AG04450 (cell line): Measurements from ENCODE around the gene EBF3. TPM values are rescaled to one million over a fixed set of nuclear protein-coding genes. Genes with fewer than 3 reads are reported as not detected.

Experiments
- CTCF ChIA-PET: fragments of 300-600, 350-600 bp; formaldehyde crosslinking; extraction: SDS; loops from one replicate; lab custom pipeline; 2022; ENCODE audit warnings: antibody characterized with exemption, inconsistent platforms; lab: Charles Lee
- POLR2A ChIA-PET: fragments of 350-600 bp; formaldehyde crosslinking; extraction: SDS; loops from one replicate; lab custom pipeline; 2021; ENCODE audit warnings: antibody characterized with exemption, inconsistent platforms; lab: Yijun Ruan, JAX
- DNase-seq: peaks from one replicate; pipeline ENCODE4 v3.0.0-alpha.2; 2011; ENCODE audit warnings: low read depth, low spot score
- H3K27ac ChIP-seq: one replicate; pipeline ENCODE4 v1.5.1; 2012; ENCODE audit warnings: low read depth, low read length, control low read depth
- H3K27me3 ChIP-seq: one replicate; pipeline ENCODE4 v1.6.0; 2012; ENCODE audit warnings: low read length; ENCODE audit not compliant: control insufficient read depth, insufficient read depth
- H3K4me3 ChIP-seq: 2 replicates; pipeline ENCODE4 v1.5.1; 2011; ENCODE audit warnings: mild to moderate bottlenecking, low read depth, low read length, control low read depth
- H3K9me3 ChIP-seq: 2 replicates; pipeline ENCODE4 v1.5.1; 2012; ENCODE audit warnings: low read length; ENCODE audit not compliant: control insufficient read depth, insufficient read depth
- polyA plus RNA-seq: library from polyadenylated mRNA; depleted of rRNA; stranded (reverse); fragments of >200 nt; gene quantifications from 2 replicates; pipeline ENCODE4 v1.2.3, GENCODE V29; 2011
- TF ChIP-seq, protein P1 (sequence below): IDR thresholded peaks from 2 replicates; pipeline ENCODE4 v1.5.1; 2011; ENCODE audit warnings: low read depth, low read length, control low read depth, inconsistent platforms

EBF3 gene
- polyA plus RNA-seq, 1 experiment, result 0.01 TPM

DNA sequence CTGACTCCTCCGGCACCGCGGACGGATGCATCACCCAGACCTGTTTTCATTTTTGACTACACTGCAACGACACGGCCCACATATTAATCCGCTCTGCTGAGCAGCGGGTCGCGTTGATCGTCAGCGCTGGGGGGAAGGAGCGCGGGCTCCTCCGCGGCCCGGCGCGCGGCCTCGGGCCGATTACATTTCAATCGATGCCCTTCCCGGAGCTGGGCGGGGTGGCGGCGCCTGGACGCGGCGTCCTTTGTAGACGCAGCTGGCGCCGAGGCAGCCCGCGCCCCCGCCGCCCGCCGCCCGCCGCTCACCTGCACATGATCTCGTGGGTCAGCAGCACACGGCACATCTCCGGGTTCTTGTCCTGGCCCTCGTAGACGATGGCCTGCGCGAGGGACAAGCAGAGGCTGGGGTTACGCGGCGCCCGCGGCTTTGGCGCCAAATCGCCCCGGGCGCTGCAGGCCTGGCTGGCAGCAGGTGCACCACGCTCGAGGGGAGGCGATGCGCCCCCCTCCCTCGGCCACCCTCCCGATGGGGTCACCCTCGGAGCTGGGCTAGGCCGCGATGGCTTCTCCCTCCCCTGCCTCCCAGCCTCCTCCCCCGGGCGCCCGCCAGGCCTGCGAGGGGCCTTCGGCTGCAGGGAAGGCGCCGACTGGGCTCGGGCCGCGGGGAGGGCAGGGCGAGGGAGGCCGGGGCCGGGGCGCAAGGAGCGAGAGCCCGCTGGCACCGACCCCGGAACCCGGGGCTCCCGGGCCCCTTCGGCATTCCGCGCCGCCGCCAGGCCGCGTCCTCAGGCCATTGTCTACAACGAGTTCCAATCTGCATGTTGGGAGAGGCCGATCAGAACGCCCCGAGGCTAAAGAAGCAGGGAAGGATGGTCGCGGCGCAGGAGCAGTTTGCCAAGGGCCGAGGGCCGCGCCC, 5.2 kb downstream of the EBF3 start:
- ChIA-PET POLR2A (no interaction called here), CTCF (no interaction called here)
- Histone ChIP-seq H3K27ac (no peak overlapping the region), H3K9me3 (no peaks in the 10 kb centered on the region; the same call in 1 of the 2 replicates), H3K4me3 (no peak overlapping the region), H3K27me3 (peaks cover 65% of the 10 kb centered on the region)
- no peak for DNase-seq
- TF ChIP-seq, protein P1, sequence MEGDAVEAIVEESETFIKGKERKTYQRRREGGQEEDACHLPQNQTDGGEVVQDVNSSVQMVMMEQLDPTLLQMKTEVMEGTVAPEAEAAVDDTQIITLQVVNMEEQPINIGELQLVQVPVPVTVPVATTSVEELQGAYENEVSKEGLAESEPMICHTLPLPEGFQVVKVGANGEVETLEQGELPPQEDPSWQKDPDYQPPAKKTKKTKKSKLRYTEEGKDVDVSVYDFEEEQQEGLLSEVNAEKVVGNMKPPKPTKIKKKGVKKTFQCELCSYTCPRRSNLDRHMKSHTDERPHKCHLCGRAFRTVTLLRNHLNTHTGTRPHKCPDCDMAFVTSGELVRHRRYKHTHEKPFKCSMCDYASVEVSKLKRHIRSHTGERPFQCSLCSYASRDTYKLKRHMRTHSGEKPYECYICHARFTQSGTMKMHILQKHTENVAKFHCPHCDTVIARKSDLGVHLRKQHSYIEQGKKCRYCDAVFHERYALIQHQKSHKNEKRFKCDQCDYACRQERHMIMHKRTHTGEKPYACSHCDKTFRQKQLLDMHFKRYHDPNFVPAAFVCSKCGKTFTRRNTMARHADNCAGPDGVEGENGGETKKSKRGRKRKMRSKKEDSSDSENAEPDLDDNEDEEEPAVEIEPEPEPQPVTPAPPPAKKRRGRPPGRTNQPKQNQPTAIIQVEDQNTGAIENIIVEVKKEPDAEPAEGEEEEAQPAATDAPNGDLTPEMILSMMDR, result no peak

DNA sequence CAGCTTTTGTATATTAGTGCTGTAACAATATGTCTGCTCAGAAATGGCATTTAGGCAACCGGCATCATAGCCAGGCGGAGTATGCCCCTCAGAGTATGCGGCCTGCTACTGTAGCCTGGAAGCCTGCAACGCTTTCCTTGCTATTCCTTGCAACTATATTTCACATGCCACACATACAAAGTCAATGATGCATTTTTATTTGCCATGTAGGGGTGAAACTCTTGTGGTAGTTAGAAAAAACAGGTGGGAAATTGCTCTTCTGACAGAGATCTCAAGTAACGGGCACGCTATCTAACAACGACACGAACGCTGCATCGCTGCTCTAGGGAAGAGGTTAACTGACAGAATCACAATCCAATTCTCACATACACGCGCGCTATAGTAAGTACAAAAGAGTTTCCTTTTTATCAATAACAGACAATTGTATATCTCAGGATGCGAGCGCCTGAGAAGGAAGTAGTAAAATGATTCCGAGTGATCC, 5.9 kb downstream of the EBF3 start:
- H3K4me3 ChIP-seq, result no peak overlapping the region
- TF ChIP-seq, protein P1, result peak; percentile 15; the same call in 1 of the 2 replicates
- H3K9me3 ChIP-seq, result no peaks in the 10 kb centered on the region; the same call in 1 of the 2 replicates
- ChIA-PET POLR2A (no interaction called here), CTCF (no interaction called here)
- DNase-seq, result no peak
- no peak overlapping the region for H3K27ac ChIP-seq
- H3K27me3 ChIP-seq, result peaks cover 68% of the 10 kb centered on the region

DNA sequence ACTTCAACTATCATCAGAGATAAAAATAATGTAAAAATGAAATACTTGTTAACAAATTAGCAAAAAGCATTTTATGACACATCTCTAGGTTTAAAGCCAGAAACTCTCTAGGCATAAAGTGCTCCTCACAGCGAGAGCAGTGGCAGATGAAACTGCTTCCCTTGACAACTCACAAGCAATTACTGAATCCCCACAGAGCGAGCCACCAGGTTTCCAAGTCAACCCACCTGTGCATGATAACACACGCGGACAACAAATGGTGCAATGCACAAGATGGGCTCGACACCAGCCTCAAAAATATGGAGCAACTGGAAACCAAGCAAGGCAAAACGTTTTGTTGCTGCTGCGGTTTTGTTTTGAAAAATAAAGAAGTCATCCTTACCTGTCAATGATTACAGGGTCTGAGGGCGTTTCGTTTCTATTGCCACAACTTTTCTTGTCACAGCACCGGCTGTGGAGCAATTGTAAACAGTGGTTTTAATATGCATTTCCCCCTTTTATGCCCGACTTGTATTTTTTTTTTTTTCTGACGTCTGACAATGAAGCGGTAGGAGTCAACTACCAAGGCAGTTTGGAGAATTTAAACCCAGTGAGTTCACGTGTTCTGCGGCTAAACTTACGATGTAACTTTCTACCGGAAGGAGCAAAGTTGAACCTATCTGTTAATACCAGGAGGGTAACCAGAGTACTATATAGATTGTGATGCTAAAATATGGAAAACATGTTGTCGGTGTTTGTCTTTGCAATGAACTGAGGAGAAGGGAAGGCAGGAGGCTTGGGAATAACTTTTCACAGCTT, 7.0 kb downstream of the EBF3 start:
- H3K9me3 ChIP-seq, result no peaks in the 10 kb centered on the region; the same call in 1 of the 2 replicates
- H3K27ac ChIP-seq, result no peak overlapping the region
- no peak for DNase-seq
- ChIA-PET POLR2A (no interaction called here), CTCF (interaction anchor here (1.8 kb wide), 1 partner anchor 15 kb away, joined by 5 read pairs; no protein-coding TSS in a partner anchor)
- peaks cover 57% of the 10 kb centered on the region for H3K27me3 ChIP-seq
- TF ChIP-seq, protein P1, result no peak
- H3K4me3 ChIP-seq, result no peak overlapping the region

DNA sequence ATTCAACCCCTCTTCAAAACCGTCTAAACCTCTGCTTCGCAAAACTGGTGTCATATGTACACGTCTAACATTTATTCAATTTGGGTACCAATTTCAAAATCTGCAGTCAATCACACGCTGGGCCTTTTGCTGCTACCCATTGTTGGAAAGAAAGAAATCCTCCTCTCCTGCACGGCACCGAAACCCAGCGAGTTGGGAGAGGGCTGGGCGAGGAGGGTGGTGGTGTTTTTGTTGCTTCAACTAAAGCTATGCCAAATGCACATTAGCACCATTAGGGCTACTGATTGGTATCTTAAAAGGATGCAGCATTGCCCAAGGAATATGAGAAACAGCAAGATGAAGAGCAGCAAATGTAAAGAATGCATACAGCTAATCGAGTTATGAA, 7.8 kb downstream of the EBF3 start:
- Histone ChIP-seq H3K27ac (no peak overlapping the region), H3K27me3 (peaks cover 50% of the 10 kb centered on the region), H3K9me3 (no peaks in the 10 kb centered on the region; the same call in 1 of the 2 replicates), H3K4me3 (no peak overlapping the region)
- no peak for DNase-seq
- ChIA-PET CTCF (interaction anchor here (0.6 to 1.8 kb wide), 2 partner anchors 15 to 18 kb away, joined by 3 to 5 read pairs; no protein-coding TSS in a partner anchor), POLR2A (no interaction called here)
- TF ChIP-seq, protein P1, result no peak
